KMS-11 (cell line): ENCODE results near the gene SNTG2.

Source experiments
- H2AFZ ChIP-seq: fragments of 200-600 bp; sonication (generic); 2 replicates; pipeline ENCODE4 v1.6.1; 2016; ENCODE audit warnings: antibody characterized with exemption, mixed run types, low read depth
- H3K27ac ChIP-seq: fragments of 200-600 bp; sonication (generic); 2 replicates; pipeline ENCODE4 v1.6.1; 2016; ENCODE audit warnings: mild to moderate bottlenecking, mixed run types
- H3K27me3 ChIP-seq: fragments of 200-600 bp; sonication (generic); 2 replicates; pipeline ENCODE4 v1.6.1; 2017; ENCODE audit warnings: mild to moderate bottlenecking, low read depth, mixed run types, moderate library complexity; ENCODE audit not compliant: insufficient read depth
- H3K36me3 ChIP-seq: fragments of 200-600 bp; sonication (generic); 2 replicates; pipeline ENCODE4 v1.6.1; 2017; ENCODE audit warnings: mild to moderate bottlenecking, mixed run types; ENCODE audit not compliant: insufficient read depth
- H3K4me1 ChIP-seq: fragments of 200-600 bp; sonication (generic); 2 replicates; pipeline ENCODE4 v1.6.1; 2016; ENCODE audit warnings: mild to moderate bottlenecking, low read depth, mixed run types; ENCODE audit not compliant: poor library complexity, severe bottlenecking
- H3K4me2 ChIP-seq: fragments of 200-600 bp; sonication (generic); 2 replicates; pipeline ENCODE4 v1.7.0; 2016; ENCODE audit warnings: mild to moderate bottlenecking, mixed run types
- H3K4me3 ChIP-seq: fragments of 200-600 bp; sonication (generic); IDR thresholded peaks from 2 replicates; pipeline ENCODE4 v1.6.1; 2017; ENCODE audit warnings: low read depth, low read length, mixed read lengths; ENCODE audit not compliant: insufficient read depth
- H3K79me2 ChIP-seq: fragments of 200-600 bp; sonication (generic); 2 replicates; pipeline ENCODE4 v1.6.1; 2016; ENCODE audit warnings: low read depth, mixed run types; ENCODE audit not compliant: insufficient read depth
- H3K9ac ChIP-seq: fragments of 200-600 bp; sonication (generic); 2 replicates; pipeline ENCODE4 v1.6.1; 2016; ENCODE audit warnings: mild to moderate bottlenecking, mixed run types
- H4K20me1 ChIP-seq: fragments of 200-600 bp; sonication (generic); 2 replicates; pipeline ENCODE4 v1.6.1; 2016; ENCODE audit warnings: mild to moderate bottlenecking, mixed run types; ENCODE audit not compliant: insufficient read depth
- TF ChIP-seq, protein P1 (sequence below): fragments of 200-600 bp; sonication (generic); conservative IDR thresholded peaks from 2 replicates; pipeline ENCODE4 v1.6.1; 2017; ENCODE audit warnings: low read depth, mild to moderate bottlenecking, antibody characterized with exemption, low read length, moderate library complexity, mixed read lengths

SNTG2 gene

DNA sequence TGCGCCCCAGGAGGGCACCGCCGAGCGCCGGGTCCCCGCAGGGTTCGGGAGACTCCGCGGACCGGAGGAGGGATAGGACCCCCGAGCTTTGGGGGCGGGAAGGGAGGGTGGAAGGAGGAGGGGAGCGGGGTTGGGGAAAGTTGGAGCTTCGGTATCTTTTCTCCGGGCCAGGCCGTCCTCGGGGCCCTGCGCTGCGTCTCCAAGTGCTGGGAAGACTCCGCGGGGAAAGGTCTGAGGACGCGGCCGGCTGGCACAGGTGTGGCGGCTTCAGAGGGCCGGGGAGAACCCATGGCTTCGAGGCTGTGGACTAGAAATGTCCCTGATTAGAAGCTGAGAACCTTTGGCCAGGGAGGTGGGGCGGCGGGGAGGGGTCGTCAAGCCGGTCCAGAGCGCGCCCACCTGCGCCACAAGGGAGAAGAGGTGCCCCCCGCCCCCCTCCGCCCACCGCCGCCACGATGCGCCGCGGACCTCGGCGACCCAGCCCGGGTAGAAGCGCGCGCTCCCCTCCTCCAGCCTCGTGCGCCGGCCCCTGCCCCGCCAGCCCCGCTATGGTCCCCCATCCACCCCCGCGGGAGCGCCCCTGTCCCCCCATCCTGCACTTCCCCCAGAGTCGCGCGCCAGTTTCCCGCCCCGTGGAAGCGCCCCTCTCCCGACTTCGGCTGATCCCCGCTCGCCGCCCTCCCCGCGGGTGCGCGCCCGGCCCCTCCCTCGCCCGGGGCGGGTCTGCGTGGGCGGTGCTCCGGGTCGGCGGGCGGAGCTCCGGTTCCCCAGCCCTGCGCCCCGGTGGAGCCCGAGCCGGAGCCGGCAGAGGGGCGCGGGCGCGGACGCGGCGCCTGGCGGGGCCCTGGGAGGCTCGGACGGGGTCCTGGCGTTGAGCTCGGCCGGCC lies at the start of gene SNTG2:
Gene SNTG2 (plus strand): TSS at position 770 of the 887 bp plus-strand sequence. CDS start 148 bp downstream, outside the sequence.
- Histone ChIP-seq H3K4me2 (peak within 1 kb of the TSS; percentile 57), H3K4me3 (no peak within 1 kb of the TSS)

DNA sequence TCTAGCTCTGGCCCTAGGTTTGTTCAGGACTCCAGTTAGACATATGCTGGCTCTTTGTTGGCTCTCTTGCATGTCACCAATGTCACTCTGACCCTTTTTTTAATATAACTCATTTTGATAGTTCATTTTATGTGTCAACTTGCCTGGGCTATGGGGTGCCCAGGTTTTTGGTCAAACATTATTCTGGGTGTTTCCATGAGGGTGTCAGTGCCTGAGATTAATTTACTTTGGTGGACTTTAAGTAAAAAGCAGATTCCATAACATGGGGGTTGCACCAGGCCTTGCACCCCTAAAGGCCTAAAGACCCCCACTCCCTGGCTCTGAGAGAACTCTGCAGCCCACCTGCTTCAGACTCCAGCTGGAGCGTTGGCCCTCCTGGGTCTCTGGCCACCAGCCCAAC lies 48.1 kb upstream of the SNTG2 start:
- H3K4me1 ChIP-seq, result no peaks in the 10 kb centered on the region
- H4K20me1 ChIP-seq, result no peaks in the 10 kb centered on the region
- H2AFZ ChIP-seq, result no peak overlapping the region
- TF ChIP-seq, protein P1, sequence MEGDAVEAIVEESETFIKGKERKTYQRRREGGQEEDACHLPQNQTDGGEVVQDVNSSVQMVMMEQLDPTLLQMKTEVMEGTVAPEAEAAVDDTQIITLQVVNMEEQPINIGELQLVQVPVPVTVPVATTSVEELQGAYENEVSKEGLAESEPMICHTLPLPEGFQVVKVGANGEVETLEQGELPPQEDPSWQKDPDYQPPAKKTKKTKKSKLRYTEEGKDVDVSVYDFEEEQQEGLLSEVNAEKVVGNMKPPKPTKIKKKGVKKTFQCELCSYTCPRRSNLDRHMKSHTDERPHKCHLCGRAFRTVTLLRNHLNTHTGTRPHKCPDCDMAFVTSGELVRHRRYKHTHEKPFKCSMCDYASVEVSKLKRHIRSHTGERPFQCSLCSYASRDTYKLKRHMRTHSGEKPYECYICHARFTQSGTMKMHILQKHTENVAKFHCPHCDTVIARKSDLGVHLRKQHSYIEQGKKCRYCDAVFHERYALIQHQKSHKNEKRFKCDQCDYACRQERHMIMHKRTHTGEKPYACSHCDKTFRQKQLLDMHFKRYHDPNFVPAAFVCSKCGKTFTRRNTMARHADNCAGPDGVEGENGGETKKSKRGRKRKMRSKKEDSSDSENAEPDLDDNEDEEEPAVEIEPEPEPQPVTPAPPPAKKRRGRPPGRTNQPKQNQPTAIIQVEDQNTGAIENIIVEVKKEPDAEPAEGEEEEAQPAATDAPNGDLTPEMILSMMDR, result no peak
- H3K36me3 ChIP-seq, result no peaks in the 10 kb centered on the region
- H3K4me3 ChIP-seq, result no peak overlapping the region
- no peak overlapping the region for H3K9ac ChIP-seq
- H3K27ac ChIP-seq, result no peak overlapping the region
- no peak overlapping the region for H3K4me2 ChIP-seq
- no peaks in the 10 kb centered on the region for H3K79me2 ChIP-seq
- H3K27me3 ChIP-seq, result no peaks in the 10 kb centered on the region

More for the DNA sequence above, at the start of gene SNTG2:
- Histone ChIP-seq H3K27me3 (peaks cover 14% of the 10 kb centered on the region), H3K36me3 (no peaks in the 10 kb centered on the region), H2AFZ (peak within 1 kb of the TSS; percentile 54; the same call in 1 of the 2 replicates), H3K79me2 (no peaks in the 10 kb centered on the region), H4K20me1 (no peaks in the 10 kb centered on the region), H3K4me1 (peaks cover 17% of the 10 kb centered on the region), H3K9ac (peak within 1 kb of the TSS; percentile 18; the same call in 1 of the 2 replicates), H3K27ac (no peak within 1 kb of the TSS)
- TF ChIP-seq, protein P1, result no peak

DNA sequence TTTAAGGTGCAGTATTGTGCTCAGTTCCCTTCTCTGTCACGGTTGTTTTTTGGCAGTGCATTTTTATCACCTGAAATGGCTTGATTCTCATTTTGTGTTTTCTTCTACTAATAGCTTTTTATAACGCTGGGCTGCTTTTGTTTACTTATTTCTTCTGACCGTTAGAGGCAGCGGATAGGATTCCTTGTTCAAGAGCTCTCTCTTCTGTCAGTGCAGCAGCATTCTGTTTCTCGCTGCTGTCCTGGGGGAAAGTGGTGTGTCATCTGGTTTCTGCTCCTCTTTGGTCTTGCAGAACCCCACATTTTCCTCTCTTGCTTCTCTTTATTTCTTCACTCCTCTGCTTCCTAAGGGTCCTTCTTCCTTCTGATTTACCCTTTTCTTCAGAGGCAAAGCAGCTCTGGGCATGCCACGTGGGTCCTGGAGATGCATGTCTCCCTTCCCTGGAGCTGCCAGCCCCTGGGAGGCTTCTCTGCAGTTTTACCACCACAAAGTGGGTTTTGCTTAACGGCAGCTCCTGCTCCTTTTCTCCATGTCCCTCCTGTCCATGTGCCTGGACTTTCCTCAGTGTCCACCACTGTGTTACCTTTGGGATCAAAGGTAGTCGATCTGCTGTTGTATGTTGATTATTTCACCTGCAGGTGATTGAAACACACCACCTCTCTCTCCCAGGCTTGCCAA lies 47.3 kb upstream of the SNTG2 start:
- H3K27ac ChIP-seq, result no peak overlapping the region
- no peak overlapping the region for H3K9ac ChIP-seq
- no peak overlapping the region for H3K4me2 ChIP-seq
- no peaks in the 10 kb centered on the region for H3K4me1 ChIP-seq
- no peak overlapping the region for H2AFZ ChIP-seq
- TF ChIP-seq, protein P1, result no peak
- no peaks in the 10 kb centered on the region for H3K27me3 ChIP-seq
- H3K36me3 ChIP-seq, result no peaks in the 10 kb centered on the region
- no peaks in the 10 kb centered on the region for H3K79me2 ChIP-seq
- no peaks in the 10 kb centered on the region for H4K20me1 ChIP-seq
- no peak overlapping the region for H3K4me3 ChIP-seq

DNA sequence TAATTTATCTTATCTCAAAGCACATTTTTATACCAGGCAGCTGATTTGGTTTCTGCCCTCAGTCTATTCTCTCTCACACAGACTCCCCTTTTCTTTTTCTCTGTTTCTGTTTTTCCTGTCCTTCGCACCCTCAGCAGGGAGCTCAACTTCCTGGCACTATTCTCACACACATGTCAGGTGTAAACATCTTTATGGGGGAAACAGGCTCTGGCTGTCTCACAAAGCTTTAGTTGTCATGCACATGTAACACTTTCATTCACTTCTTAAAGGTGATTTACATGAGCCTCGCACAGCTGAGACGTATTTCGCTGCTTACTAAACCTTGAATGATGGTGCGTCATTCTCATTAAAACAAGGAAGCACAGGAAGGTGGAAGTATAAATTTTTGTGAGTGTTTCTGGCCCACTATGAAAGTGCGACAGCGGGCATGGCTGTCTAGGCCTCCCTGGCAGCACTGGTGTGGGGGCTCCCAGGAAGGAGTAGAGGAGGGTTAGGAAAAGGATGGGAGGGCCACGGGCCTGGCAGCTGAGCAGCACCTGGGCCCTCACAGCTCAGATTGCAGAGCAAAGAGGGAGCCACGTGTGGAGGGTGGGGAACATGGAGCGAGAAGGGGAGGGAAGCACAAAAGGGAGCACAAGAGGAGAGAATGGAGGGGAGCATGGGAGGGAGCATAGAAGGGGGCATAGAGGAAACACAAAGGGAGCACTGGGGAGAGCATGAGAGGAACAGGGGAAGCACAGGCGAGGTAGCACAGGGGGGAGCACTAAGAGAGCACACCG lies 46.2 kb upstream of the SNTG2 start:
- no peaks in the 10 kb centered on the region for H3K79me2 ChIP-seq
- no peaks in the 10 kb centered on the region for H3K36me3 ChIP-seq
- no peaks in the 10 kb centered on the region for H4K20me1 ChIP-seq
- TF ChIP-seq, protein P1, result no peak
- no peaks in the 10 kb centered on the region for H3K4me1 ChIP-seq
- no peak overlapping the region for H3K4me2 ChIP-seq
- no peak overlapping the region for H2AFZ ChIP-seq
- no peak overlapping the region for H3K27ac ChIP-seq
- no peaks in the 10 kb centered on the region for H3K27me3 ChIP-seq
- H3K9ac ChIP-seq, result no peak overlapping the region
- no peak overlapping the region for H3K4me3 ChIP-seq
